Measurements from ENCODE around the gene RPTOR.

DNA sequence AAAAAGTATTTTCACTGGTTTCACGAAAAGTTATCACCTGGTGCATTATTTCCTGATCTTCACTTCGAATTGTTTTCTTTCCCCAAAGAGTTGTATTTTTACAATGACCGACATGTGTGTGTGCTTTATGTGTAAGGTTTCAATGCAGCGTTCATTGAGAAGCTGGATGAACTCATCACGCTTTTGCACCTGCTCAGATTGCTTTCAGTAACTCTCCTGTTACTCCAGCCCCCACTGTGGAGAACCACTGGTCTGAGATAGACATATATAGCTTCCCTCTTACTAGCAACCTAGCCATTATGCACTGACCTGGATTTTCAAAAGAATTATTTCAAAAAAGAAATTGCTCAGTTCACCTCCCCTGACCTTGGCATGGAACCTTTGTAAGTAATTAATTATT lies 268.7 kb downstream of the RPTOR start:
- TF ChIP-seq, protein P1, sequence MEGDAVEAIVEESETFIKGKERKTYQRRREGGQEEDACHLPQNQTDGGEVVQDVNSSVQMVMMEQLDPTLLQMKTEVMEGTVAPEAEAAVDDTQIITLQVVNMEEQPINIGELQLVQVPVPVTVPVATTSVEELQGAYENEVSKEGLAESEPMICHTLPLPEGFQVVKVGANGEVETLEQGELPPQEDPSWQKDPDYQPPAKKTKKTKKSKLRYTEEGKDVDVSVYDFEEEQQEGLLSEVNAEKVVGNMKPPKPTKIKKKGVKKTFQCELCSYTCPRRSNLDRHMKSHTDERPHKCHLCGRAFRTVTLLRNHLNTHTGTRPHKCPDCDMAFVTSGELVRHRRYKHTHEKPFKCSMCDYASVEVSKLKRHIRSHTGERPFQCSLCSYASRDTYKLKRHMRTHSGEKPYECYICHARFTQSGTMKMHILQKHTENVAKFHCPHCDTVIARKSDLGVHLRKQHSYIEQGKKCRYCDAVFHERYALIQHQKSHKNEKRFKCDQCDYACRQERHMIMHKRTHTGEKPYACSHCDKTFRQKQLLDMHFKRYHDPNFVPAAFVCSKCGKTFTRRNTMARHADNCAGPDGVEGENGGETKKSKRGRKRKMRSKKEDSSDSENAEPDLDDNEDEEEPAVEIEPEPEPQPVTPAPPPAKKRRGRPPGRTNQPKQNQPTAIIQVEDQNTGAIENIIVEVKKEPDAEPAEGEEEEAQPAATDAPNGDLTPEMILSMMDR (IDR thresholded peaks at IDR 0.05; ENCODE audit: insufficient read depth, low read depth, low read length) = no peak
- TF ChIP-seq EZH2 (IDR thresholded peaks at IDR 0.05; ENCODE audit: insufficient read depth, low read length) = no peak
